Effector memory CD4-positive, alpha-beta T cell (primary cell): ENCODE data around the gene GJD3.

ENCODE experiments used
- DNase-seq, 3 donors: peaks; one replicate each; pipeline ENCODE4 v3.0.0-alpha.2; 2020
- H3K27ac ChIP-seq: 2 replicates; pipeline ENCODE4 v1.7.0; 2013; ENCODE audit warnings: mild to moderate bottlenecking, low read length, moderate library complexity; ENCODE audit not compliant: insufficient read depth, poor library complexity, severe bottlenecking
- H3K27me3 ChIP-seq: replicated peaks from 2 replicates; pipeline ENCODE4 v1.7.0; 2013; ENCODE audit warnings: mild to moderate bottlenecking, low read length; ENCODE audit not compliant: insufficient read depth, control insufficient read depth, poor library complexity, severe bottlenecking
- H3K36me3 ChIP-seq: 2 replicates; pipeline ENCODE4 v1.7.0; 2013; ENCODE audit warnings: mild to moderate bottlenecking, low read length, moderate library complexity; ENCODE audit not compliant: control insufficient read depth, insufficient read depth
- H3K4me1 ChIP-seq: 2 replicates; pipeline ENCODE4 v1.7.0; 2013; ENCODE audit warnings: low read length, mild to moderate bottlenecking; ENCODE audit not compliant: control insufficient read depth, insufficient read depth, poor library complexity, severe bottlenecking
- H3K4me3 ChIP-seq: 2 replicates; pipeline ENCODE4 v1.7.0; 2013; ENCODE audit warnings: low read length, low read depth, mild to moderate bottlenecking; ENCODE audit not compliant: insufficient read depth, poor library complexity, severe bottlenecking
- H3K9me3 ChIP-seq: 2 replicates; pipeline ENCODE4 v1.7.0; 2013; ENCODE audit warnings: mild to moderate bottlenecking, low read length, moderate library complexity; ENCODE audit not compliant: control insufficient read depth

The GJD3 gene

GRCh38 chr17:40340880-40341807 is 23.4 kb downstream of the GJD3 start:
- H3K4me1 ChIP-seq: peaks cover 73% of the 10 kb centered on the region

GRCh38 chr17:40340327-40340726 is 24.2 kb downstream of the GJD3 start:
- peaks cover 70% of the 10 kb centered on the region for H3K4me1 ChIP-seq
- H3K27ac ChIP-seq: peak overlapping the region; percentile 86
- H3K36me3 ChIP-seq: peaks cover 17% of the 10 kb centered on the region
- no peaks in the 10 kb centered on the region for H3K27me3 ChIP-seq
- no peaks in the 10 kb centered on the region for H3K9me3 ChIP-seq
- no peak overlapping the region for H3K4me3 ChIP-seq
- DNase-seq: no peak

More at GRCh38 chr17:40340880-40341807, 23.4 kb downstream of the GJD3 start:
- peak overlapping the region; percentile 86 for H3K27ac ChIP-seq
- peak; percentile 88 for DNase-seq
- H3K4me3 ChIP-seq: peak overlapping the region; percentile 65
- no peaks in the 10 kb centered on the region for H3K9me3 ChIP-seq
- H3K27me3 ChIP-seq: no peaks in the 10 kb centered on the region
- peaks cover 17% of the 10 kb centered on the region for H3K36me3 ChIP-seq

GRCh38 chr17:40338941-40339649 is 25.4 kb downstream of the GJD3 start:
- peaks cover 68% of the 10 kb centered on the region for H3K4me1 ChIP-seq

GRCh38 chr17:40338058-40338457 is 26.5 kb downstream of the GJD3 start:
- H3K36me3 ChIP-seq: peaks cover 17% of the 10 kb centered on the region
- H3K4me3 ChIP-seq: no peak overlapping the region
- H3K27me3 ChIP-seq: no peaks in the 10 kb centered on the region
- H3K27ac ChIP-seq: peak overlapping the region; percentile 31
- DNase-seq: no peak
- no peaks in the 10 kb centered on the region for H3K9me3 ChIP-seq
- peaks cover 65% of the 10 kb centered on the region for H3K4me1 ChIP-seq

More at GRCh38 chr17:40338941-40339649, 25.4 kb downstream of the GJD3 start:
- Histone ChIP-seq H3K27me3 (no peaks in the 10 kb centered on the region), H3K9me3 (no peaks in the 10 kb centered on the region), H3K4me3 (no peak overlapping the region), H3K27ac (no peak overlapping the region), H3K36me3 (peaks cover 17% of the 10 kb centered on the region)
- no peak for DNase-seq

GRCh38 chr17:40337351-40337750 is 27.2 kb downstream of the GJD3 start:
- no peak for DNase-seq
- Histone ChIP-seq H3K9me3 (no peaks in the 10 kb centered on the region), H3K4me1 (peaks cover 59% of the 10 kb centered on the region), H3K36me3 (peaks cover 18% of the 10 kb centered on the region), H3K27ac (peak overlapping the region; percentile 31), H3K27me3 (no peaks in the 10 kb centered on the region), H3K4me3 (no peak overlapping the region)

- no peak overlapping the region for H3K27ac ChIP-seq
- H3K4me1 ChIP-seq: peaks cover 60% of the 10 kb centered on the region
These were observed 28.9 kb downstream of the GJD3 start for GRCh38 chr17:40335620-40336019.

GRCh38 chr17:40333781-40334448 is 30.6 kb downstream of the GJD3 start:
- H3K36me3 ChIP-seq: peaks cover 20% of the 10 kb centered on the region
- H3K27ac ChIP-seq: peak overlapping the region; percentile 35
- no peaks in the 10 kb centered on the region for H3K27me3 ChIP-seq
- DNase-seq: no peak
- H3K9me3 ChIP-seq: no peaks in the 10 kb centered on the region
- peaks cover 72% of the 10 kb centered on the region for H3K4me1 ChIP-seq
- H3K4me3 ChIP-seq: no peak overlapping the region

More at GRCh38 chr17:40335620-40336019, 28.9 kb downstream of the GJD3 start:
- no peak overlapping the region for H3K4me3 ChIP-seq
- no peaks in the 10 kb centered on the region for H3K27me3 ChIP-seq
- no peaks in the 10 kb centered on the region for H3K9me3 ChIP-seq
- DNase-seq: no peak
- peaks cover 31% of the 10 kb centered on the region for H3K36me3 ChIP-seq

- no peak for DNase-seq
- no peak overlapping the region for H3K4me3 ChIP-seq
These were observed 32.5 kb downstream of the GJD3 start for GRCh38 chr17:40331743-40332641.

GRCh38 chr17:40330850-40331470 is 33.6 kb downstream of the GJD3 start:
- H3K4me1 ChIP-seq: peaks cover 82% of the 10 kb centered on the region
- DNase-seq: no peak
- peak overlapping the region; percentile 32 for H3K4me3 ChIP-seq
- H3K27me3 ChIP-seq: no peaks in the 10 kb centered on the region
- peak overlapping the region; percentile 63 for H3K27ac ChIP-seq
- peaks cover 16% of the 10 kb centered on the region for H3K36me3 ChIP-seq
- no peaks in the 10 kb centered on the region for H3K9me3 ChIP-seq

More at GRCh38 chr17:40331743-40332641, 32.5 kb downstream of the GJD3 start:
- peaks cover 16% of the 10 kb centered on the region for H3K36me3 ChIP-seq
- peak overlapping the region; percentile 47 for H3K27ac ChIP-seq
- H3K9me3 ChIP-seq: no peaks in the 10 kb centered on the region
- peaks cover 74% of the 10 kb centered on the region for H3K4me1 ChIP-seq
- no peaks in the 10 kb centered on the region for H3K27me3 ChIP-seq
